Measurements from ENCODE around the gene B3GALT4.
"Not testable (repeated sequence)": the region's sequence is repeated elsewhere in the genome, so short reads cannot be mapped to it uniquely, and the experiment has no call there.

The B3GALT4 gene, protein sequence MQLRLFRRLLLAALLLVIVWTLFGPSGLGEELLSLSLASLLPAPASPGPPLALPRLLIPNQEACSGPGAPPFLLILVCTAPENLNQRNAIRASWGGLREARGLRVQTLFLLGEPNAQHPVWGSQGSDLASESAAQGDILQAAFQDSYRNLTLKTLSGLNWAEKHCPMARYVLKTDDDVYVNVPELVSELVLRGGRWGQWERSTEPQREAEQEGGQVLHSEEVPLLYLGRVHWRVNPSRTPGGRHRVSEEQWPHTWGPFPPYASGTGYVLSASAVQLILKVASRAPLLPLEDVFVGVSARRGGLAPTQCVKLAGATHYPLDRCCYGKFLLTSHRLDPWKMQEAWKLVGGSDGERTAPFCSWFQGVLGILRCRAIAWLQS

DNA sequence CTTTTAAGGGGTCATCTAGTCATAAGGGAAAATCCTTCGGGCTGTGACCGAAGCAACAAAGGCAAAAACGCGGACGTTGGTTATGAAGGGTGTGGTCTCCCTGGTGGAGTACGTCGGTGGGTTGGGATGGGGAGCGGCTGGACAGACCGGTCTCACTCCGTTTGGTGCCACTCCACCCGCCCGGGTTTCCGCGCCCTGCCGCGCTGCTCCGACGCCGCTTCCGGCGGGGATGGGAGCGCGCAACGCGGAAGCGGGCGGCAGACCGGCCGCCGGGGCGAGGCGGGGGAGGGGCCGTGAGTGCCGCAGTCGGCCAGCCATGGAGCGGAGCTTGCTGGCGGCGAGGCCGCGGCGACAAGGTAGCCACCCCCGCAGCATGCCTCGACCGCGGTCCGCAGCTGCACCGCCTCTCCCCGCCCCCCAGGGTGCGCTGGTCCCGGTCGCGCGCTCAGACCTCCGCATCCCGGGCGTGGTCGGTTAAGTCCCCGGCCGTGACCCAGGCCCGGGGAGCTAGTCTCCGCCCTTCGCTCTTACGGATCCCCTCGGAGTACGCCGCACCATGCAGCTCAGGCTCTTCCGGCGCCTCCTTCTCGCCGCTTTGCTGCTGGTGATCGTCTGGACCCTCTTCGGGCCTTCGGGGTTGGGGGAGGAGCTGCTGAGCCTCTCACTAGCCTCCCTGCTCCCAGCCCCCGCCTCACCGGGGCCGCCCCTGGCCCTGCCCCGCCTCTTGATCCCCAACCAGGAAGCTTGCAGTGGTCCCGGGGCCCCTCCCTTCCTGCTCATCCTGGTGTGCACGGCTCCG lies at the start of gene B3GALT4:
TSS of gene B3GALT4 (plus strand) at position 260 of the 799 bp plus-strand sequence. CDS start at position 557, 297 bp downstream.
- peak; percentile 54 for DNase-seq (ENCODE audit: low read depth)

DNA sequence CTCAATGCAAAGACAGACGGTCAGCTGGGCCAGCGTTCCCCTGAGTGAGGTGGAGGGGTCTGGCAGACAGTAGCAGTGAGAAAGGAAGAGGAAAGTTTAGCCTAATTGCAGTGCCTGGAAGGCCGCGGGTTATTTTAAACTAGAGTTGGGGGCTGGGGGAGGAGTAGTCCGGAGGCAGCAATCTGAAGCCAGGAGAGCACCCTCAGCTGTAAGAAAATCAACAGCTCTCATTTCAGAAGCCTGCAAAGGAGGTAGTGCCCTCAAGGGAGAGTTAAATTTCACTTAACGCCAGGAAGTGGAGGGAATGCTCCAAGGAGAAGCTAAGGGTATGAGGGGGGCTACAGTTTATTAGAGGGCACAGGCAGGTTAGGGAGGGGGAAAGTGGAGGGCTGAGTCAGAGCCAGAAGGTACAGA lies 41.7 kb upstream of the B3GALT4 start:
- no peak for DNase-seq (ENCODE audit: low read depth)

DNA sequence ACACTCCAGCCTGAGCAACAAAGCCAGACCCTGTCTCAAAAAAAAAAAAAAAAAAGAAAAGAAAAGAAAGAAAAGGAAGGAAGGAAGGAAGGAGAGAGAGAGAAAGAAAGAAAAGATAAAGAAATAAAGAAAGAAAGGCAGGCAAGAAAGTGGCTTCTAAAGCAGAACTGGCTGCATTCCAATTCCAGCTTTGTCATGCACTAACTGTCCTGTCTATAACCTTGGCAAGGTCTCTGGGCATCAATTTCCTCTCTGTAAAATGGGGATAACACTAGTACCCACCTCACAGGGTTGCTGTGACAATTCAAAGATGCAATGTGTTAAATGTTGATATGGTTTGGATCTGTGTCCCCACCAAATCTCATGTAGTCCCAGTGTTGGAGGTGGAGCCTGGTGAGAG lies 40.6 kb upstream of the B3GALT4 start:
- no peak for DNase-seq (ENCODE audit: low read depth)

DNA sequence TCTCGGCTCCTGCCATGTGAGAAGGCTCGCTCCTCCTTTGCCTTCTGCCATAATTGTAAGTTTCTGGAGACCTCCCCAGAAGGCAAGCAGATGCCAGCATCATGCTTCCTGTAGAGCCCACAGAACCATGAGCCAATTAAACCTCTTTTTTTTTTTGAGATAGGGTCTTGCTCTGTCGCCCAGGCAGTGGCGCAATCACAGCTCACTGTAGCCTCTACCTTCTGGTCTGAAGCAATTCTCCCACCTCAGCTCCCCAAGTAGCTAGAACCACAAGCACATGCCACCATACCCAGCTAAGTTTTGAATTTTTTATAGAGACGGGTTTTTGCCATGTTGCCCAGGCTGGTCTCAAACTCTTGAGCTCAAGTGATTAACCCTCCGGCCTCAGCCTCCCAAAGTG lies 40.1 kb upstream of the B3GALT4 start:
- DNase-seq (ENCODE audit: low read depth) = no peak

DNA sequence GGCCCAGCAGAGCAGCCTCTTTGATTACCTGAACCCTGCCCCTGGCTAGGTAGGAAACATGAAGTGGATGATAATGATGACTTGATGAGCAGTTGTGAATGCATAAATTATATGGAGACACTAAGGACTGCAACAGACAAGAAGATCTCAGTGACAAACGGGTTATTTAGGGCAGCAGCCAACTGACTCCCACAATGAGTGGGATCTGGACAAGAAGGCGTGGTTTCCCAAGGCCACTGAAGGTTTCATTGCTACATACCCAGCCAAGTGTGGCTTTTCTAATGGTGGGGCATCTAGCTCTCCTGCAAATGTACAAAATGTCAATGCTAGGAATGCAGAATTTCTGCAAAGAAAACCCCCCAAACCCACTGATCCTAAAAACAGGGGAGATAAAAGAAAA lies 39.2 kb upstream of the B3GALT4 start:
- no peak for DNase-seq (ENCODE audit: low read depth)

DNA sequence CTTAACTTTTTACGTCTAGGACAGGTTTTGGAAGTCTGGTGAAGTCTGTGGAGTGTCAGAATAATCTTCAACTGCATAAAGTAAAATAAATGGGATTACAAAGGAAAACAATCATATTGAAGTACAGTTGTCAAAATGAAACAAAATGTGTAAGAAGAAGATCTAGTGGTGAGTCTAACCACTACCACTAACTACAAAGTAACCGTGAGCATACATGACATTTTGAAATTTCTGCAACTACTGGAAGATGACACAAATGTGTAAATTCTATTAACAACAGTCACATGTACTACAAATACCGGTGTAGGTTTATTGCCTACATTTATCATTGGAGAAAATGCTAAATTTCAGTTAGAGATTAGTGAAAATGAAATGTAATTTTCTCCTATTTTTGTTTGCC lies 35.0 kb upstream of the B3GALT4 start:
- DNase-seq (ENCODE audit: low read depth) = no peak

DNA sequence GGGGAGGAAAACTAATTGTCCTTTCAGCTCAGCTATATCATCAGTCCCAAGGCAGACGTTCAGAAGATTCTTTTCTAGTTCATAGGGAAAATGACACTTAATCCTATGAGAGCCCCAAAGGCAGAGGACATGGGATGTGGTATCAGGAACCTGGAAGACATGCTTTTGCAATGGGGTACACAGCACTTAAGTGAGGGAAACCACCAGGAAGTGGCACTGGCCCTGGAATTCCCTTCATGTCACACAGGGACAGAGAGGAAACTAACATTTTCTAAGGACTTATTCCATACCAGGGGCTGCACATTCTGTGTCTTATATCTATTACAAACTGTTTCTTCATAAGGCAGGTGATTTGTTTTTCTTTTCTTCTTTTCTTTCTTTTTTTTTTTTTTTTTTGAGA lies 33.4 kb upstream of the B3GALT4 start:
- no peak for DNase-seq (ENCODE audit: low read depth)

DNA sequence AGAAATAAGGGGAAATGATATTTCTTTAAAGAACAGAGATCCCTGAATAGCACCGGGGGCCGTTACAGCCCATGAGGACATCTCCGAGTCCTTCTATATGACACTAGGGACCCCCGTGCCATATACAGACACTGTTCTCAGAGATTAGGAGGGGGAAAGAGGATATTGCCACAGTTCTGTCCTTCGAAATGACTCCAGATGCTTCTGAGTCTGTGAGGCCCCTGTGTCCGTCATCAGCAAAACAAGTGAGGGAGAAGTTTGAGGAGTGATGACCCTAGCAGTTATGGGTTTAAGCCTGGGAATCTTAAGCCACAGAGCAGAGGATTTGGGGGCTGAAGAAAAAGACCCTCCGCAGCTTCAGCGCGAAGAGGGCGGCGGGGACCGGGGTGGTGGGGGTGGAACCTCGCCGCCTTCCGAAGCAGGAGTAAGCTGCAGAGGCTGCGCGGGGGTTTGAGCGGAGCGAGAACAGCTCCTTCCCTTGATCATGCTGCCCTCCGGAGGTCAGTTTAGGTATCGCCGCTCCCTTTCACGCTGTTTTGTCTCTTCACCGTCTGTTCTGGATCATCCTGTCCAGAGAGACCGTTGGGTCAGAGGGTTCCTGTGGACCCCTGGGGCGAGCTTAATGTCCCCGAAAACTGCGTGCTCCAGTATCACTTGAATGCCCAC lies 28.8 kb upstream of the B3GALT4 start:
- DNase-seq (ENCODE audit: low read depth) = peak; percentile 89

DNA sequence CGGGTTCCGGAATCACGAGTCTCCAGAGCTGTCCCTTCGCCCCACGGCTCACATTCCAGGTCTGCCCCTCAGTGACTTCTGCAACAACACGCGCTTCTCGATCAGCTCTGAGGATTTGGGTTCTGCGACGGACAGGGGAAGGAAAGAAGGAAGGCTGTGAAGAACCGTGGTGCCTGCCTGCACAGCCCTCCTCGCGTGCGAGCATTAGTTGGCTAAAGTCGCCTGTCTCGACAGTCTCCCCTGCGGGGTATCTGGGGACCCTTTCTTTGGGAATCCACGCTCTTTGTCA lies 28.3 kb upstream of the B3GALT4 start:
- no peak for DNase-seq (ENCODE audit: low read depth)

DNA sequence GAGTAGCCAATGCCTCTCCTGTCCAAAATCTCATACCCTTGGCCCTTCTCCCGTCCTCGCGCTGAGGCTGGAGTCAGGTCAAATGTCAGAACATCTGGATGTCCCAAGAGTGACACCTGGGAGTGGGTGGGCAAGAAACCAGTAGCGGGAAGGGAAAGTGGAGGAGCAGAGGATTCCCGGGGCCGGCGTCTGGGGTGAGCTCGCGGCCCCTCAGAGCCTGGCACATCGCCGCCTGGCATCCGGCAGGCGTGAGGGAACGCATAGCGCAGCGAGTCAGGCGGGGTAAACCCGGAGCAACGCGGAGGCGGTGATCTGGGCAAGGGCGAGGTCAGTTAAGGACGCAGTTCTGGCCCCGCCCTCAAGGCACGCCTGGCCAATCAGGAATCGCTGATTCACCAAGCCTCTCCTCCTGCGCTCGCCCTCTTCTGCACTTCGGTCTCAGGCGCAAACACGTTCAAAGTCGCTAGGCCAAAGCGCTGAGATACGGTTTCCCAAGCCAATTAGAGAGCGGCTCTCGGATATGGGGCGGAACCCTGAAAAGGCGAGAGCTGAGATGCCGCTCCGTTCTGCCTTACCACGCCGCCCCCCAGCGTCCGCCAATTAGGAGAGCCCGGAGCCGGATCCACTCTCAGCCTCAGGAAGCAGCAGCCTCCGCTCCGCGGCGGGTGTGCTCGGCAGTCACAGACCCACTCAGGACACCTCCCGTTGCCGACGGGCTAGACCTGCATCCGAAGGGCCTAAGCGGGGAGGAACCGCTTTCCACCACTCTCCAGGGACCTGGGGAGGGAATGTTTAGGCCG lies 27.8 kb upstream of the B3GALT4 start:
- peak; percentile 89 for DNase-seq (ENCODE audit: low read depth)

DNA sequence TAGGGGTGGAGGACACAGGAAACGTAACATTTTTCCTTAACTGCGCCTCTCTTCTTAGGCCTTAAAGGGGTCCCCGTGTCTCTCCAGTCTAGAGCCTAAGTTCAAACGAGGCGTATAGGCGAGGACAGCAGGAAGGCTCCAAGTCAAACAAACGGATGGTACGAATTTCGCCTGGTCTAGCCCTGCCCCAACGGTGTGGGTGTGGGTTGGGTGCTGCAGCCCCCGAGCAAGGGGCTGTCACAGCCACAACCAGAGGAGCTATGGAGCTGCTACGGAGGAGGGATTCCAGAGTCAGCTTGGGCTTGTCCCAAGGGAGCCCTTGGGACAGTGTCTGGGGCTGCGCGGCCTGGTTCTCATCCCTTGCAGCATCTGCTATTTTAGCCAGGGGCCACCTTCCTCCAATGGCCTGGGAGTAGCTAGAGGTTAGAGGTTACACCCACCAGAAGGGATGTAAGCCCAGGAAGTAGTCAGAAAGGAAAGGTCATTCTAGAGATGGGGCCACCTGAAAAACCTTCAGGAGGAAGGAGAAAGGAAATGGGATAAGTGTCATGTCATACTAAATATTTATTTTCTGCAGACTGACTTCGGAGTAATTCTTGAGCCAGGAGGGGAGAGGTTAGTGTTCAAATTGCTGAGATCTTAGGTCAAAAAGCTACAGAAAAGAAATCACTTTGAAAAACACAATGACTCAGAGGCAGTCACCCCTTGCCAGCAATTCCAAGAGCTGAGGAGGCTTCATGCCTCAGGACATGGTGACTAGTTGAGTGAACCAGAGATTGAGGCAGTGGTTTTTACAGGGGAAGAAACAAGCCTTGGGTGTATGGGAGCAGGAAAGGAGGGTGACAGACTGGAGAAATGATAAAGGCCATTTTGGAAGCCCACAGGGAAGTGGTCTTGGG lies 26.9 kb upstream of the B3GALT4 start:
- DNase-seq (ENCODE audit: low read depth) = no peak

DNA sequence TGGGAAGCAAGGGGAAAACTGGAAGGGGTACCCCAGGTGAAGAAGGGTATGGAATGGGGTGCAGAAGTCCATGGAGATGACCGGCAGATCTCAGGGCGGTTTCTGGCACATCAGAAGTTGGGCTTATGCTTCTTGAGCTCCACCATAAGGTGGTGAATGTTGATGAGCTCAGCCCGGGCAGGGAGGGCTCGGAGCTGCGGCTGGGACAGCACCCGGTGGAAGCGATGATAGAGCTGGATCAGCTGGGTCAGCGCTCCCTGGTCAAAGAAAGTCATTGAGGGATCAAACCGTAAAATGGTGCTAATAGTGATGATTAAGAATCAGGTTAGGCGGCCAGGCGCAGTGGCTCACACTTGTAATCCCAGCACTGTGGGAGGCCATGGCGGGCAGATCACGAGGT lies 26.2 kb upstream of the B3GALT4 start:
- DNase-seq (ENCODE audit: low read depth) = no peak

DNA sequence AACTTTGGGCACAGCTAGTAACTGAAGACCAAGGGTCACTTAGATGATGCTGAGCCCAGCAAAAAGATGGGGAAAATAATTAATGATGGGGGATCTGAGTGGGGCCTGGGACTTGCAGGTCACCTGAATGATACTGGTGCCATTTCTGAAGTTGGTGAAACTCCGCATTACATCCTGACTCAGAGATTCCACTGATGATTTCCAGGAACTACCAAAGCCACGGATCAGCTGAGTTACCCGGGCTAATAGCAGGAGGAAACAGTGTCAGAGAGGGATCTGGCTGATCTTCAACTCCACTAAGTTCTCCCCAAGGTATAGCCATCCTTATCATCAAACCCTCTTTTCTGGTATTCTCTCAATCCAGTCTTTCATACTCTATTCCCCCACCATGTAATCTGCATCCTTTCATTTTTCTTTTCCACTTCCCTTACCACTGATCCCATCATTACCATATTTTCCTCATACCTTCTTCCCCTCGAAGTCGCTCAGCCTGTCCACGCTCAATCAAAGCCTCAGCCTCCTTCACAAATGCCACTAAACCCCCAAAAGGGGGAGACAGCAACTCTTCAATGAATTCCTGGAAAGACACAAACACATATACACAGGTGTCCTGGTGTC lies 25.4 kb upstream of the B3GALT4 start:
- no peak for DNase-seq (ENCODE audit: low read depth)

DNA sequence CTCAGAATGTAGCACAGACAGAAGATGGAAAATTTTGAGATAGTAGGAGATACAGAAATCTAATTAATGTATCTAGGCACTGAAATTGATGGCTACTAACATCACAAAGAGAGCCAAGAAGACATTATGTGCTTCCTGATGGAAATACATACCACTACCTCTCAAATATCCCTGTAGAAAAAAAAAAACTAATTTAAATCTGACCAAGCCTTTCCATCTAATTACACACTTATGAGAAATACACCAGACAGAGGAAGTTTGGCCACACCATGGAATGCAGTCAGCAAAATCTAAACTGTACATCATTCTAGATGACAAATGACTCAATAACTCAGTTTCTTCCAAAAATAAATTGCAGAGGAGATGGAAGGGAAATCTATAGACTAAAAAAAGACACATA lies 24.2 kb upstream of the B3GALT4 start:
- DNase-seq (ENCODE audit: low read depth) = no peak

DNA sequence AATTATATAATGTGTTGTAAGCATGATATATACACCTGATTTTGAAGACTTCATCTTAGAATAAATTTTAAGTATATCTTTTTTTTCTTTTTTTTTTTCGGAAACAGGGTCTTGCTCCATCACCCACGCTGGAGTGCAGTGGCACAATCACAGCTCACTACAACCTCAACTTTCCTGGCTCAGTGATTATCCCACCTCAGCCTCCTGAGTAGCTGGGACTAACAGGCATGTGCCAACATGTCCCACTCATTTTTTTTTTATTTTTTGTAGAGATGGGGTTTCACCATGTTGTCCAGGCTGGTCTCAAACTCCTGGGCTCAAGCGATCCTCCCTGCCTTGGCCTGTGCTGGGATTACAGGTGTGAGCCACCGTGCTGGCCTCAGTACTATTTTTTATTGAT lies 22.3 kb upstream of the B3GALT4 start:
- DNase-seq (ENCODE audit: low read depth) = no peak

DNA sequence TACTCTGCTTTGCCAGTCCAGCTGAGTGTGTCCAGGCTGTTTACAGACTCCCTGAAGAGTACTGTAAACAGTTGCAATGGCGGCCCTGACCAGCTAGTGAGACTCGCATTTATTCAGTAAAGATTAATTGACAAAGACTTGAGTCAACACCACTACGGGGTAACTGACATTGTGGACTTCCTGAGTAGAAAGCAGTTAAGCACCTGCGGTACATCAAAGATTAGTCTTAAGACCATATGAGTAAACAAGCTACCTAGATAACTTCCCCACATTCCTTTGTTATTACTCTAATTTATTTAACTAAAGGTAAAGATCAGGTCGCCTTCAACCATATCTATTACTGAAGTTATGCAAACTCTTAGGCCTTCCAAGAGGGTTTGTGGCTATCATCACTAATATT lies 17.9 kb upstream of the B3GALT4 start:
- no peak for DNase-seq (ENCODE audit: low read depth)

DNA sequence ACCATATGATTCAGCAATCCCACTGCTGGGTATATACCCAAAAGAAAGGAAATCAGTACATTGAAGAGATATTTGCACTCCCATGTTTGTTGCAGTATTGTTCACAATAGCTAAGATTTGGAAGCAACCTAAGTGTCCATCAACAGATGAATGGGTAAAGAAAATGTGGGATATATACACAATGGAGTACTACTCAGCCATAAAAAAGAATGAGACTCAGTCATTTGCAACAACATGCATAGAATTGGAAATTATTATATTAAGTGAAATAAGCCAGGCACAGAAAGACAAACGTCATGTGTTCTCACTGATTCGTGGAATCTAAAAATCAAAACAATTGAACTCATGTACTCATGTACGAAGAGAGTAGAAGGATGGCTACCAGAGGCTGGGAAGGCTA lies 14.4 kb upstream of the B3GALT4 start:
- not testable (repeated sequence) for DNase-seq (ENCODE audit: low read depth)

DNA sequence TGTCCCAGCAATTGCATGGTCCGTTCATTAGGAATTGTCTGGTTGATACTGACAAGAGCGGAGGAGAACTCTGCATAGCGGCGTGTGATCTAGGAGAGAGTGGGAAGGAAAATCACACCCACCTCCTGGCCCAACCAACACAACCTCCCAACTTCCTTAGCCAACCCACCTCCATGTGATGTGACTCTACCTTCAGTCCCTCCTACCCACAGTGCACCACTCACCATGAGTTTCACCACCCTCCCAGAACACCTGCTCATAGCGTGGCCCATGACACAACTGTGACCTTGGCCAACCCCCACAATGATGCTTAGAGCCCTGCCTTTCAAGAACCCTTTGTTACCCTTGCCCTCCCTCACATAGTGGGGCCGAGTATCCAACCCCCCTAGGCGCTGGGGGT lies 12.9 kb upstream of the B3GALT4 start:
- no peak for DNase-seq (ENCODE audit: low read depth)

DNA sequence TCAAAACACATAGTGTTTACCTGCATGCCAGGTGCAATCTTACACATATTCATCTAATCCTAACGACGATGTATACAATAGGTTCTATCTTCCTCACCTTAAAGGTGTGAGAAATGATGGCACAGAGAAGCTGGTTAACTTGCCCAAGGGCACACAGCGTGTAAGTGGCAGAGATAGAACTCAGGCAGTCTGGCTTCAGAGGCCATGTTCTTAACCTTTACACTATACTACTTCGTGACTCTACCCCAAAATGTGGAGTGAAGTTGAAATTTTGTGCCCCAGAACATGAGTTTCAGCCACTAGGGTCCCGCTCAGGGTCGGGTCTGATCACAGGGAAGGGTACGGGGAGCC lies 5.8 kb upstream of the B3GALT4 start:
- no peak for DNase-seq (ENCODE audit: low read depth)

DNA sequence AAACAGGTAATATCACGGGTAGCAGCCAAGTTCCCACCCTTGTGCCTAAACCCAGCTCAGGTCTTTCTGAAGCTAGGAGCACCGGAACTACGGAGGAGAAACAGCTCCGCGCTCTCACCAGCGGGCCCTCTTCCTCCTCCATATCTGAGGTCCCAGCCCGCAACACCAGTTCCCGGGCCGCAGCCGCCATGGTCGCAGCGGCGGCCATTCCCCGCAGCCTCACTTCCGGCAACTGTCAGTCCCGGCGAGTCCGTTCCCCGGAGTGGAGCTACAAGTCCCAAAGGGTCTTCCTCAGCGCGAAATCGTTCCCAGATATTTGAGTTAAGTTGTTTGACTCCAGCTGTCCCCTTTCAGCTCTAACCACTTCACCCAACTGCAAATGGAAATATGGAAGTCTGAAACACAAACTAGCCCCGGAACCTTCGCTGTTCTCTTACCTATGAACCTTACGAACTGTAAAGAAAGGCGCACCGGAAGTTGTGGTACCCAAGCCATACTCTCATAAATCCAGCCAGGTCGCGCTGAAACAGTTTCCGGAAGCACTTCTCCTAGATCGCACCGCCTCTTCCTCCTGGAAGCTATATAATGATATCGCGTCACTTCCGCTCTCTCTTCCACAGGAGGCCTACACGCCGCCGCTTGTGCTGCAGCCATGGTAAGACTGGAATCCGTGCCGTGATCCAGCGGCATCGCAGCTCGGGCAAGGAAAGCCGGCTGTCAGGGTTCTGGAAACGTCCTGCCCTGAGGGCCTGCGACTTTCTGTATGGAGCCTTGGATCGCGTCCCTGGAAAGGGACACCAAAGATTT lies 5.3 kb upstream of the B3GALT4 start, which contains the start of the genes RPS18 and VPS52:
TSS of gene RPS18 (plus strand) at position 608 of the 807 bp plus-strand sequence. CDS start at position 653, 45 bp downstream.
TSS of gene VPS52 (minus strand) at position 409 of the 807 bp plus-strand sequence. CDS start at position 208, 201 bp downstream.
- DNase-seq (ENCODE audit: low read depth) = peak; percentile 65

Data from stimulated activated CD8-positive, alpha-beta memory T cell treated with anti-CD3 and anti-CD28 coated beads, Interleukin-7, amount 100 ng/mL, for 24 hours (primary cell).